GM19193 (cell line): ENCODE results near the gene PVALEF.

ENCODE experiments used
- POLR2A ChIP-seq: IDR thresholded peaks from 4 replicates; pipeline ENCODE4 v1.6.1; 2011; ENCODE audit not compliant: insufficient read depth, insufficient read length; ENCODE audit errors: extremely low read depth

The PVALEF gene

DNA sequence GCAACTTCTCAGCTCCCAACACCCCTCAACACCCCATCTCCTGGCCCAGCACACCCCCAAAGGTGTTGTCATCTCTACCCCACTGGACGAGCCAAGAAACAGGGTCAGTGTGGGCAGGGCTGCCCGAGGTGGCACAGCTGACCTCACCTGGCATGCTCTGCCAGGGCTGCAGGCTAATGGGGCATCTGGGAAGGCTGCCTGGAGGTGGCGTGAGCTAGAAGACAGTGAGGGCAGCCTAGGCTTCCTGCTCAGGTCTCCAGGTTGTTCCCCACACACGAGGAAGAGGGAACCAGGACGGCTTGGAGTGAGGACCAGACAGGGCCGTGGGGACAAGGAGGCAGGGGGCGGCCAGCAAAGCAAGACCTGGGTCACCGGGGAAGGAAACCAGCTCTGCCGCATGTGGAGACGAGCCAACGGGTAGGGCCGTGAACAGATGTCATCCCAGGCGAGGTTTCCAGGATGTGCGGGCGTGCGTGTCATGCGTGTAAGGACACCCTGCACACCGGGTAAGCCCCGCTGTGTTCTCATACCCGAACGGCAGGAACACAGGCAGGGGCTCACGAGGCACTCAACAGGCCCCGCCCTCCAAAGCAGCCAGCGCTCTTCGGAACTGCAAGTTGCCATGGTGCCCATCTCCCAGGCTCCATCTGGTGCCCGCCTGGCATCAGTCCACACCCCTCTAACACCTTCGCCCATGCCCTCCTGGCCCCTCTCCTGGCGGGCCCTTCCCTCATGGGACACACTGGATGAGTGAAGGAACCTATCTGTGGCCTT is 29.6 kb upstream of the PVALEF start:
- TF ChIP-seq POLR2A, result no peak

- TF ChIP-seq POLR2A, result no peak
Observed at GRCh38 chr17:81136366-81136765, 28.9 kb upstream of the PVALEF start.

DNA sequence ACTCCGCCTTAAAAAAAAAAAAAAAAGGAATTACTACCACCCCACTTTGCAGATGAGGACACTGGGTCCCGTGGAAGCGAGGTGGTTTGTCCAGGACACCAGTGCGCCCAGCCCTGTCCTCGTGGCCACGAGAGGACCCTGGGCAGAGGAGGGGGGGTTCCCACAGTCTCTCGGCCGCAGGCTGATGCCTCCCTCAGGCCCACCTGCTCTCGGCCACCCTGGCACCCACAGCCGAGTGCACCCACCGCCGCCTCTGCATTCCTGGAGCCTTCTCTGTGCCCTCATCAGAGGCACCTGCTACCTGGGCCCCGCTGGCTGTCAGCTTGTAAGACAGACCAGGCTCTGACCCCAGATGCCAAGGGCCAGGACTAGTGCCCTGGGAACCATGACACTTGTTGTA is 28.1 kb upstream of the PVALEF start:
- no peak for TF ChIP-seq POLR2A

GRCh38 chr17:81138083-81138482 is 27.2 kb upstream of the PVALEF start:
- TF ChIP-seq POLR2A, result no peak

GRCh38 chr17:81138500-81138899 is 26.8 kb upstream of the PVALEF start:
- TF ChIP-seq POLR2A, result no peak

GRCh38 chr17:81139428-81139827 is 25.9 kb upstream of the PVALEF start:
- no peak for TF ChIP-seq POLR2A

GRCh38 chr17:81140018-81140417 is 25.3 kb upstream of the PVALEF start:
- no peak for TF ChIP-seq POLR2A

- TF ChIP-seq POLR2A, result no peak
Observed at GRCh38 chr17:81140695-81141094, 24.6 kb upstream of the PVALEF start.

DNA sequence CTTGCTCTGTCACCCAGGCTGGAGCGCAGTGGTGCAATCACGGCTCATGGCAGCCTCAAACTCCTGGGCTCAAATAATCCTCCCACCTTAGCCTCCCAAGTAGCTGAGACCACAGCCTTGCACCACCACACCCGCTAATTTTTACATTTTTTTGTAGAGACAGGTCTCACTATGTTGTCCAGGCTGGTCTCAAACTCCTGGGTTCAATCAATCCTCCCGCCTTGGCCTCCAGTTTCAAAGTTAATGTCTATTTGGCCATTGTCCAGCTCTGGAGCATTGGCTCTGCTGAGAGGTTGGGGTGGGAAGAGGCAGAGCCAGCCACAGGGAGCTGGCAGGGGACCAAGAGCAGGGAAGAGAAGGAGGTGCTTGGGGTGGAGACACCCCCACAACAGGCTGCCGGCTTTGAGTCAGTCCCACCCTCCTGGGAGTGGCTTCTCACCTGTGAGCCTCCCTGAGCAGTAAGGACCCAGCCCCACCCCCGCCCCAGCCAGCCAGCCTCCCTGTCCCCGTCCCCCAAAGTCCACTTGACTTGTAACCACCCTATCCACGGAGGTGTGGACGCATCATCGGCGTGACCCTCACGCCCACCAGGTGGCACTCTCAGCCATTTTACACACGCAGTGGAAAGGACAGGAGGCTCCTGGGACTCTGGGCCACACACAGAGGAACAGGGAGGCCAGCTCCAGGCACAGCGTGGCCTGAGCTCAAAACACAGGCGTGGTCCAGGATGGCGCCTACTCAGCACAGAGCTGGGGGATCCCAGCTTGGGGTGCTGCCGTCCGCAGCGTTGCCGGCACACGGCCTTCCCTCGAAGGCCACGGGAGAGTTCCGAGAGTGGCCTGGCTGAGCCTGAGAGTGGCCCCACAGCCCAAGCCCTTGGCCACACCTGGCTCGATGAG is 22.8 kb upstream of the PVALEF start:
- no peak for TF ChIP-seq POLR2A

DNA sequence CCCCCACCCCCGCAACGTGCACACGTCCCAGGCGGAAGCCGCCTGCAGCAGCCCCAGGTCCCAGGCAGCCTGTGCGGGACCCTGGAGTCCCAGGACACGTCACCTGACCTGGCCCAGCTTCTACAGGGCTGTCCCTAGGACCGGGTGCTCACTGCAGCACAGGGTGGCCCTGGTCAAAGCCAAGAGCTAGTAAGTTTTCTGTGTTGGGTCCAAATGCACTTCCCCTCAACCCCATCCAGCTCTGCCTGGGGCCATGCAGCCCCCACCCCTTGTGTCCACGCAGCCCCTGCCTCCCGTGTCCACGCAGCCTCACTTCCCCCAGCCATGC is 22.1 kb upstream of the PVALEF start:
- no peak for TF ChIP-seq POLR2A

DNA sequence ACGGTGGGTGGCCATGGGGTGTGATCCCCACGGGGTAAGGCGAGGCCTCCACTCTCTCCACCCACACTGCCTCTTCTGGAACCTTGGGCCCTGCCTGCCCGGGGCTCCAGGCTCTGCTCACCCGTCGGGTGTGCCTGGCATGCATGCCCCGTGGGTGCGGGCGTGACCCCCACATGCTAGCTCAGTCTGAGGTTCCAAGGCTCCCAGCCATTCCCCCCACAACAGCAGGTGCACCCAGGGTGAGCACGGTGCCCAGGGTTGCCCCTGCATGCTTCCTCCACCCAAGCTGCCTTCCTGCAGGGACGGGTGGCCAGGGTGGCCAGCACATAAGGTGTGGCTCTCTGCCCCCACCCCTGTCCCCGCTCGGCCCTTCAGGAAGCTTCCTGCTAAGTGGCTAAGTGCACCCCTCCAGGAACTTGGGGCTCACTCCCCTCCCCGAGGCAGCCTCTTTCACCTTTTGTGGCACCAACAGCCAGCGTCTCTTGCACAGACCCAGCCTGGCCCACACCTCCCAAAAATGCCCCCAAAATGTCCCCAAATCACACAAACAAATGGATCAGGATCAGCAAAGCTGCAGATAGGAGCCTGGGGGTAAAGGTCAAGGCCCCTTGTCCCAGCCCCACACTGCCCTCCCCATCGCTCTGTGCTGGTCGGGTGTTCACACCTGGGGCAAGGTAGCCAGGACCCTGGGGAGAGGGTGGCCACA is 21.4 kb upstream of the PVALEF start:
- TF ChIP-seq POLR2A, result no peak

- TF ChIP-seq POLR2A, result no peak
Observed at GRCh38 chr17:81144423-81144781, 20.9 kb upstream of the PVALEF start.

GRCh38 chr17:81147701-81148100 is 17.6 kb upstream of the PVALEF start:
- no peak for TF ChIP-seq POLR2A

DNA sequence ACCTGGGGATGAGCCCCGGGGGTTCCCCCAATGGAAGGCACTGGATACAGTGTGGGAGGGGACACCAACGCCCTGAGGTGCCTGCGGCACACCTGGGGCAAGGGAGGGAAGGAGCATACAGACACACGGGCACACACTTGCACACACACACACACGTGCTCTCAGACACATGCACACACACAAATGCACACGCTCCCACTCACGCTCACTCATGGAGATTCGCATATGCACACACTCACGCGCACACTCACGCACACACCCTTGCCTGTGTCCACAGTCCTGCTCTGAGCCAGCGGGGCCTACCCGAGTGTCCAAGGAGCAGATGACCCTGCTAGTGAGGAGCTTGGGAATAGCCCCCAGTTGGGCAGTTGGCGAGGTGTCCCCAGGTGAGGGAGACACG is 16.7 kb upstream of the PVALEF start:
- no peak for TF ChIP-seq POLR2A

- no peak for TF ChIP-seq POLR2A
Observed at GRCh38 chr17:81148986-81149533, 16.2 kb upstream of the PVALEF start.

GRCh38 chr17:81150377-81151077 is 14.8 kb upstream of the PVALEF start:
- TF ChIP-seq POLR2A, result no peak

DNA sequence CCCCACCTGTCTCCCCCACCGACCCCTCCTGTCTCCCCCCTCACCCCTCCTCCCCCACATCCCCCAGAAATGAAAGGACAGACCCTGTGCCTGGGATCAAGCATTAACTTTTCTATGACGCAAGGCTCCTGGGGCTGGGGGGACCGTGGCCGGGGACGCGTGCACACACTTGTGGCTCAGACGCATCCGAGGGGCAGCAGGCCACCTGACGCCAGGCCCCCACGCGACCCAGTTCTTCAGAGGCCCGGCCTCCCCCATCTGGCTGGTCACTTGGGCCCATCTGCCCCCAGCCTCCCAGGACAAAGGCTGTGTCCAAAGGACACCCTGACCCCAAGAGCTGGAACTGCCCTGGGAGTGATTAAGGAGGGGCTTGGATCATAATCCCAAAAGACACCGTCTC is 14.0 kb upstream of the PVALEF start:
- TF ChIP-seq POLR2A, result no peak
